Hematopoietic multipotent progenitor cell (in vitro differentiated cells): ENCODE data around the gene CPNE4. TPM values are rescaled to one million over a fixed set of nuclear protein-coding genes. Genes with fewer than 3 reads are reported as not detected.
A peak's percentile ranks its signal among the peaks of the same experiment; 100 is the strongest.

Experiments used
- DNase-seq, 3 donors: peaks; one replicate each; pipeline ENCODE4 v3.0.0-alpha.2; 2011 to 2015; ENCODE audit warnings: low read depth in 2 of 3, low spot score in 2 of 3
- total RNA-seq: library from RNA; depleted of rRNA; stranded (reverse); fragments of >200 nt; gene quantifications from one replicate; pipeline ENCODE4 v1.2.3, GENCODE V29; 2012

CPNE4 gene
- total RNA-seq, 1 donor, result not detected

DNA sequence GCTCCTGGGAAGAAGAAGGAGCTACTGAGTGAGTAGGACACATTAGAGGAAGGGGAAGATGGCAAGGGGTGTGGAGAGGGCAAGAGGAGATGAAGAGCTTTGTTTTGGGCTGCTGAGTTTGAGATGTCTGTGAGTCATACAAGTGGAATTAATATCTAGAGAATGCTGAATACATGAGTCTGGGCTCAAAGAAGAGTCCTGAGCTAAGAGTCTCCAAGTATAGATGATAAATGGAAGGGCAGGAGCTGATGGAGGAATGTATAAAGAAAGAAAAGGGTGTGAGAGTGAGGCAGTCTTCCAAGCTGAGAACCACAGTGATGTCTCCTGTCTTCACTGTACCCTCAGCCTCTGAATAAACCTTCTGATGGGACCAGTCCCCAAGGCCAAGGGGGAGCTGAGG is 326.6 kb downstream of the CPNE4 start:
- no peak for DNase-seq

DNA sequence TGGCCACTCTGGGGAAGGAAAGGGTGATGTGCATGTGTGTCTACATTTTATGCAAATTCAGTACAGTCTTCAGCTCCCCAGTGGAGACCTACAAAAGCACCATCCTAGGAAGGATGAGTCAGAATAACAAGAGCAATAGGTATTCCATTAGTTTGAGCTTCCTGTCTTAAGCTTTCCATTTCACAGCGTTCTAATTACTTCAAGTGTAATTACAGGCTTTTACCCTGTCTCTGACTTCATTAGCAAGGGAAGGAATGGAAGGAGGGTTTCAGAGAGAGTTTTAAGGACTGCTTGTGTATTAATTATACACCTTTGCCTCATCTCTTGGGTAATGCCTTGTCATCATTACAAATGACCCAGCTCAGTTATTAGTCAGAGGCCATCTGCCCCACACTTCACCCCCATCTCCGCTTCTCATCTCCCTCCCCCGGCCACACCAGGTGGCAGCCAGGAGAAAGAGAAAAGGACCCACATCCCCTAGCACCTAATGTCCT is 329.2 kb downstream of the CPNE4 start:
- no peak for DNase-seq

DNA sequence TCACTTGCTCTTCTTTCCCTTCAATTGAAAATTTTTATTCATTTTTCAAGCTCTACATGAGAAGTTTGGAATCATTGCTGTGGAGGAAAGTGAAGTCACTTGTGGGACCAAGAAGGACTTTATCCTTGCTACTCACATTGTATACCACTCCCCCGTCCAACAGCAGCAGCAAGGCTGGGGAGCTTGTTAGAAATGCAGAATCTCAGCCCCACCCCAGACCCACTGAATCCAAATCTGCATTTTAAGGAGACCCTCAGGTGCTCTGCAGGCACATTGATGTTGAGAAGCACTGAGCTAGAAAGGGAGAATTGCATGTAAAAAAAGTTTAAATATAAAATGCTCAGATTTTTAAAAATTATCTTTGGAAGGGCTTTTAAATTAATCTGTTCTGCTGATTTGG is 329.7 kb downstream of the CPNE4 start:
- no peak for DNase-seq

DNA sequence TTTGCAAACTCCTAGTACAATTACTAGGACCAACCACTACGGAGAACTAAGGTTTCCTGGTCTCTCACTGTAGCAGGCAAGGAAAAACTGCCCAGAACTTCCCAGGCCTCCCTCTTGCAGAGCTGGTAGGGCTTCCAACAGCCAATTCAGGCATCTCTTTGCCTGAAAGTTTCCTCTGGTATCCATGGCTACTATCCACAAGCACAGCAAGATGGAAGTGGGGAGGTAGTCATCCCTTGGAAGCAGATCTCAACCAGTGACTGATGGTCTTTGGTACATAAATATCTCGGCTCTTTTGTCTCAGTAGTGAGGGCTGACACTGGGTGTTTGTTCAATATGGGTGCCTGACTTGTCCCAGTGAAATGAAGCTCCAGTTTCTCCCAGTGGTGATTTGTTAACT is 330.7 kb downstream of the CPNE4 start:
- no peak for DNase-seq

DNA sequence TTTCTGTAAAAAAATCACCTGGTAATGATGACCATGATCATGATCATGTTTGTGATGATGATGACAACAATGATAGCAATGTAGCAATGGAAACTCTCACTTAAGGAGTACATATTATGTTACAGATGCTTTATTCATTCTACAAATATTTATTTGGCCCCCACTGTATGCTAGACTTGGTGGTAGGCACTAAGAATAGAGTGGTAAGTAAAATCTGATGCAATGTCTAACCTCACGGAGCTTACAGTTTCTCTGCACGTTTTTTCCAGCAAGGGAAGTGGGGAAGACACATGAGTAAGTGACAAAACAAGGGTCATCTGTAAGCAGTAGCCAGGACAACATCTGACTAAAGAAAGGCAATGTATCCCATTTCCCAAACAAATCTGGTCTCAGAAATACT is 332.7 kb downstream of the CPNE4 start:
- DNase-seq, result no peak

DNA sequence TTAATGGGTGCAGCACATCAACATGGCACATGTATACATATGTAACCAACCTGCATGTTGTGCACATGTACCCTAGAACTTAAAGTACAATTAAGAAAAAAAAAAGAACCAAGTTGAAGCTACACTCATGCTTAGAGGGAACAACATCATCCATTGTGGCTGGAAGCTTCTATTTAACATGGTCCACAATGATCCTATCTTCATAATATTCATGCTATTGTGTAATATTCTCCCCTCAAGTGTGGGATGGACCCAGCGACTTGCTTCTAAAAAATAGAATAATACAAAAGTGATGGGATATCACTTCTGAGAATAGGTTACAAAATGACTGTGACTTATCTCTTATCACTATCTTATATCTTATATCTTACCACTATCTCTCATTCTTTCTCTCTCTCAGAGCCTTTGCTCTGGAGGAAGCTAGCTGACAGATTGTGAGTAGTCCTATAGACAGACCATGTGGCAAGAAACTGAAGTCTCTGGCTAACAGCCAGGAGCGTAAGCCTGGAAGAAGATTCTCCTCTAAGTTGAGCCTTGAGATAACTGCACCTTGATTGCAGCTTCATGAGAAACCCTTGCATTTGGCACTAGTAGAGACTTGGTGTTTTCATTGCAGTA is 333.6 kb downstream of the CPNE4 start:
- no peak for DNase-seq

DNA sequence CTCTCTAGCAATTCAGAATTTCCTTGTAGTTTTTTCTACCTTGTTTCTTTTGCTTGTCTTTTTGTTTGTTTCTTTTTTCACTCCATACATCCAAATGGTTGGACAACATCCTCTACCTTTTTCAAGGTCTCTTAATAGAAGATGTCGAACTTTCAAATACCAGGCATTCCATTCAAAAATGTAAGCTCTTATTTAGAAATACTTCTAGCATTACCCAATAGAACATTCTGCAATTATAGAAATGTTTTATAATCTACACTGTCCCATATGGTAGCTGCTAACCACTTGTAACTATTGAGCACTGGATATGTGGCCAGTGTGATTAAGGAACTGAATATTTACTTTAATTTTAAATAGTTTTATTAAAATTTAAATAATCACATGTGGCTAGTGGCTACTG is 335.8 kb downstream of the CPNE4 start:
- DNase-seq, result no peak

DNA sequence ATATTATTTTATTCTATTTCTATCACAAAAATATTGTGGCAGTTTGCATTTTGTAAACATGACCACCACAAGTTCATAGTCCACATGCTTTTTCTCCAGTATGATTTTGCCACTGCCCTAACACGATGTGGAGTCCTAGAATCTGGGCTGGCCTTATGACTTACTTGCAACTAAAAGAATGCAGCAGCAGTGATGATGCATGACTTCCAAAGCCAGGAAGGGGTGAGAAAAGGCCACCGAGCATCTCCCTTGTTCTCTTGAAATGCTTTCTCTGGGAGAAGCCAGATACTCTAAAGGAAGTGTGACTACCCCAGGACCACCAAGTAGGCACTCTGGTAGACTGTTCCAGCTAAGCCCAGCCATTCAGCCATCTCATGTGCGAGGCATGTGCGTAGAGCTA is 340.4 kb downstream of the CPNE4 start:
- DNase-seq, result no peak

DNA sequence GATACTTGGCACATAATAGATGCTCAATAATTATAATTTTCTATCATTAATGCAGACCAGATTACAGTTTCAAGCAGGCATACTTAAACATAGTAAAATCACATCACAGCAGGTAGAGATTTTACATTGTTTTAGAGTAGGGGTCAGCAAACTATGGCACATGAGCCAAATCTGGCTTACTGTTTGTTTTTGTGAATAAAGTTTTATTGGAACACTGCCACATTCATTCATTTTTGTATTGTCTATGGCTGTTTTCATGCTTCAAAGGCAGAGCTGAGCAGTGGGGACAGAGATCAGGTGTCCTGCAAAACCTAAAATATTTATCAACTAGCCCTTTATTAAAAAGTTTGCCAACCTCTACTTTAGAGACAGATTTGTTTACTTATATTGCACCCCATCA is 342.5 kb downstream of the CPNE4 start:
- no peak for DNase-seq

DNA sequence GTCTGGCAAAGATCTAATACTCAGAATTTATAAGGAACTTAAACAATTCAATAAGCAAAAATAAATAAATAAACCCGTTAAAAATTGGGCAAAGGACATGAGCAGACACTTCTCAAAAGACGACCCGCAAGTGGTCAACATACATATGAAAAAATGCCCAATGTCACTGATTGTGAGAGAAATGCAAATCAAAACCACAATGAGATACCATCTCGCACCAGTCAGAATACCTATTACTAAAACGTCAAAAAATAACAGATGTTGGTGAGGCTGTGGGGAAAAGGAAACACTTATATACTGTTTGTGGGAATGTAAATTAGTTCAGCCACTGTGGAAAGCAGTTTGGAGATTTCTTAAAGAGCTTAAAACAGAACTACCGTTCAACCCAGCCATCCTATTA is 344.0 kb downstream of the CPNE4 start:
- DNase-seq, result no peak

DNA sequence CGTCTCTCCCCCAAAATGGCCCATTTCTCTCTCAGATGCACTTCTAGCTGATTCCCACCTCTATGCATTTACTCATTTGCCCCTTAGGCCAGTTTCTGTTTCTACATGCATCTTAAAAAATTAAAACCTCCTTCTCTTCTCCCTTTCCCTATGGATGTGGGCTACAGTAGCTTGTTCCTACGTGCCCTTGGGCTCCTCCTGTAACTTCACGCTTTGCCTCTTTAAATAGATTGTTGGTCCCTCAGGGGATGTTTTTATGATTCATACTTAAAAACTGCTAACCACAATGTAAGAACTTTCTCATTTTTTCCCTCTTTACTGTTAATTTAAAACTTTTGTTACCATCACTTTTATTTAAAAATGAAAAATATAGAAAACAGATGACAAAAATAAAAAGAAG is 346.4 kb downstream of the CPNE4 start:
- no peak for DNase-seq

DNA sequence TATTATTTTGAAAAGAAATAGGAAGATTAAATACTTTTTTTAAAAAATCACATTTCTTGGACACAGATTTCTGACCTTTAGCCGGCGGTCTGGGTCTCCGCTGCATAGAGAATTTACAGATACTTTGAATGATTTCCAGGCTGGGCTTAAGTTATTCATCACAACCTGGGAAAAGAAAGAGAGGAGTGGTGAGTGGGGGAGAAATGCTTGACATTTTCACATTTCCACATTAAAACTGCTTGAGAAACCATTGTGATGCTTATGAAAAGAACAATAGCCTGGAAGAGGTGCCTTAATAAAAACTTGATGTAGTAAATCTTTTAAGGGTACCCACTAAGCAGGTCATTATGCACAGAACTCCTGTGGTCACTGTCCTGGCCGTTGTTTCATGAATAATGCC is 365.2 kb downstream of the CPNE4 start:
- no peak for DNase-seq

DNA sequence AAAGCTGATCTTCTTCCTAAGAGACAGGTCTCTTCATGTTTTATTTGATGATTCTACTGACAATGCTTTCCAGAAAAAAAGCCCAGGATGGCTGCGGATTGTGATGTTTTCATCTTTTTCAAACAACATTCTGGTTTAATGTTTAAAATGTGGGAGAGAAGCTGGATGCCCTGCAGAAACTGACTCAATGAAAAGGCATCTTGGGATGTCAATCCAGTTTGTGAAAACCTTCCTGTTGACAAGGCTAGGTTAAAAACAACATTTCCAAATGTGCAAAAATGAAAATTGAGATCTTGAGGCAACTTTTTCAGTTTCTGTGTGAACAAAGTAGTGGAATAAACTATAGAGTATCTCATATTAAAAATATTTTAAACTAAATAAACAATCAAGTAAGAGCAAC is 376.0 kb downstream of the CPNE4 start:
- DNase-seq, result no peak

DNA sequence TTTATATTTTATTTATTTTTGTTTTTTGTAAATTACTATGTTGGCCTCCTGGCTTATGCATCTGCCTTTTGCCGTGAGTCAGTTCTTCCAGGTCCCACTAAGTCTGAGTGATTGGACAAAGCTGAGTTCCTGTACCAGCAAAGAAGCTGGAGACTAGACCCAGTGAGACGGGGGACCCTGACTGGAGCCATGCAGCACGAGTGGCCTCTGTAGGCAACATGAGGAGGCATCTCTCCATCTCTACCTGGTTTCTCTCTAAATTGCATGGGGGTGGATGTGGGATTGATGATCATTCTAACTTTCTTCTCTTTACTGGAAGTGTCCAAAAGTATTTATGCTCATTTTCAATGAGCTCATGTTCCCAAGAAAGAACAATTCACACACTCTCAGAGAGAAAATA is 376.7 kb downstream of the CPNE4 start:
- no peak for DNase-seq

DNA sequence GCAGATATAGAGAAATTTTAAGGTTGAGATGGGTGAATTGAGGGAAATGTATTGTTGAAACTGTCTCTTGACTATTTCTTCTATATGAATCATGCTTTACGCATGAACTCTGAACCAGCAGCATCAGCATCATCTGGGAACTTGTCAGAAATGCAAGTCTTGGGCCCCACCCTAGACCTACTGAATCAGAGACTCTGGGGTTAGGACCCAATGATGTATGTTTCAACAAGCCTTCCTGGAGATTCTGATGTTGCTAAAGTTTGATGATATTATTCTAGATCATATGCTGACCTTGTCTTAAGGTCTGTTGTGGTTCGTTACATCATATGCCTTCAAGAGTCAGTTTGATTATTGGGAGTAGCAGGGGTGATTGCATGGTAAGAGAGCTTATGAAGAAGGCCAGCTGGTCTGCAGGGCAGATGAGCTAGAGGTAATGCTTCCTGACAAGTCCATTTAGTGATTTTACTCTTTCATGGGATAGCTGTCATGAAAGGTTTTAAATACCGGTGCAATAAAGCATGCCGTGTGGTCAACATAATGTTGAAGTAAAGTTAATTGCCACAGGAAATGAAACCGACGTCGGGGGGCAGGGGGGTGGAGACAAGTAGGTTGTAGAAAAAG is 379.6 kb downstream of the CPNE4 start:
- DNase-seq, result no peak

DNA sequence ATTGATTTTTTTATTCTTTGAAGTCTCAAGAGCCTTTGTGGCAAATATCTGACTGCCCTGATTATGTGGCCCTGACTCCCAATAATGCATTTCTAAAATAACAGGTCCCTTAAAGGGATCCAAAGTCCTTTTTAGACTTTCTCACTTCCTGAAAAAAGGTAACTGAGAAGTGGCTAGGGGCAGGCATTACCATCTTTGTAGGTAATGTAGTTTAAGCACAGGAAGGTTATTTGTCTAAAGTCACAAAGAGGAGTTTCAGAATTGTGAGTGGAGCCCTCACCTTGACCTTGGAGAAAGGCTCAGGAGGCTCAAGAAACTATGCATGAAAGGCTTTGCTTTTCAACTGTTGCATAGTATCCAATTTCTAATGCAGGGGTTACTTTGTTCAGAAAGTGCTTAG is 389.2 kb downstream of the CPNE4 start:
- no peak for DNase-seq

DNA sequence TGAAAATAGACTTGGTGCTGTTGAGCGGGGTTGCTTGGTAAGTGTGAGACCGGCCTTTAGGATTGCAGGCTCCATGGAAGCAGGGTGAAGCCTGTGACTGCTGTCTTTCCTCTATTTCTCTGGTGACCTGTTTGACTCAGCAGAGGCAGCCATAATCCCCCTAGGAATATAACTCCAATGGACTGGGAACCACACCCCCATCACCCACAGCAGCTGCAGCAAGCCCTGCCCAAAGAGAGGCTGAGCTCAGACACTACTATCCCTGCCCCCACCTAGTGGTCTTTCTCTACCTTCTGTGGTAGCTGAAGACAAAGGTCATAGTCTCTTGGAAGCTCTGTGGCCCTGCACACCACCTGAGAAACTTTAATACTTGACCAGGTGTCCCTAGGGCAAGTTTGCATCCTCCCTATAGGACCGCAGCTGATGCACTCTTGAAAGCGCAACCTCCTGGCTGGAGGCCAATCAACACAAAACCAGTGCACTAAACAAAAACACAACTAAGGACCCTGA is 398.5 kb downstream of the CPNE4 start:
- DNase-seq, result no peak

DNA sequence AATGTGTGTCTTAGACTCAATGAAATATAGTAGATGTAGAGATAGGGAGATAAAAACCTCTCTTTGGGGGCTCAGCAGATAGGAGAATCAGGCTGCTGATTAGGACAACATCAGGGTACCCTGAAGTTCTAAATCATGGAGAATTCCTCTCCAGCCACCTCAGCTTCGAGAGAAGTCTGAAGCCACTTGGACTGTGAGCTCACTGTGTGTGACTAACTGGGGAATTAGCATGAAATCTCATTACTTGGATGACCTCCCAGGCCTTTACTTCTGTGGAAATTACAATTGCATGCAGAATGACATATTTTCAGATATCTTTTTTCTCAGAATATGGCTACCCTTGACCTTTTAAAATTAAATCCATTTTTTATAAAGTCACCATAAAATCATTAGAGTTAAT is 404.0 kb downstream of the CPNE4 start:
- no peak for DNase-seq

DNA sequence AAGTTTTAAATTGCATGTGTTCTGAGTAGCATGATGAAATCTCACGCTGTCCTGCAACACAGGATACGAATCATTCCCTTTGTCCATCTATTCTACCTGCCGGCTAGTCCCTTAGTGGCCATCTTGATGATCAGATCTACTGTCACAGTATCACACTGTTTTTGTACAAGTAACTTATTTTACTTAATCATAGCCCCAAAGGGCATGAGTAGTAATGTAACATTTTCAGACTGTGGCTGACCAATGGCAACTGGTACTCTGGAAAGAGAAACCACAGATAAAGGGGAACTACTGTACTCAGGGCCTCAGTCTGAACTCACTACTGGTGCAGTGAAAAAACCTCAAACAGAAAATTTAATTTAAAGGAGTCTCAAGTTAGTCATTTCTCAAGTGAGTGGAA is 404.7 kb downstream of the CPNE4 start:
- peak in 2 of 3 donors; percentile 23 to 74 for DNase-seq

DNA sequence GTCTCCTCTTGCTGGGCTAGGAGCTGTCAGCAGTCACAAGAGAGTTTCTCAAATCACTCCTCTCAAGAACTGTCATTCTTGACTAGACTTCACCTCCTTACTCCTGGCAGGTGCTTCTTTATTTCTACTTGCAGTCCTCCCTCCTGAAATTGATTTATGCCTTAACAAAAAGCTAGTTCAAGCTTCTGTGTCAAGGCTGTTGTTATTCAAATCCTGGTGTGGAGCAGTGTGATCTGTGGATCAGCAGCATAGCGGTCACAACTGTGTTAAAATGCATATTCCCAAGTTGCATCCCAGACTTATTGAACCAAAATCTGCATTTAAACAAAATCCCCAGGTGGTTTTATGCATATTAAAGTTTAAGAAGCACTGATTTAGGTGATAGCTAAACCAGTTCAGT is 411.4 kb downstream of the CPNE4 start:
- no peak for DNase-seq

DNA sequence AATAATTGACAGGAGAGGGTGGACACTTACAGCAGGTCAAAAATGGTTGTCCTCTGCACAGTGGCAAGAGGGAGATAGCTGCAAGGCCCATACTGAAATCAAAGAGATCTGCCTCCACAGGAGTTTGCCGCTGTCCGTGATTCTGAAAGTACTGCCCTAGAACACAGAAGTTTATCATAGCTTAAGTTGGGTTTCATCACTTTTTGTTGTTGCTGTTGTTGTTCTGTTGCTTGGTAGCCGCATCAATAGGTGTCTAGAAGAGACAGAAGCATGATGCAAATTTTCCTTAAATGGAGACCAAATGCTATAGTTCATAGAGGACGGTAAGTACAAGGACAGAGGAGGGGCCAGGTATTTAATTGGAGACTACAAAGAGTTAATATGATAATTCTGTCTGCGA is 412.1 kb downstream of the CPNE4 start:
- DNase-seq, result no peak

DNA sequence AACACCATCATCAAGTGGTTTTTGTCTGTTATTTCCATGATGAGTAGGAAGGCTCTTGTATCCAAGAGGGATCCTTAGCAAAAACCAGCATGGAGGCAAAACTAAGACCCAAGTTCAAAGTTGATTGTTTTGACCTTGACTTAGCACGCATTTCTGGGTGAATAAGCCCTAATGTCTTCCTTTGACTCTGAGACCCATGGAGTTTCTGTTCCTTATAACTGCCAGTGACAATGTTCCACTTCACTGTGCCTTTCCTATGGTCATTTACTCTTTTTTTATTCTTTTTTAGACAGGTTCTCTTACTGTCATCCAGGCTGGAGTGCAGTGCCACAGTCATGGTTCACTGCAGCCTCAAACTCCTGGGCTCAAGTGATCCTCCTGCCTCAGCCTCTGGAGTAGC is 413.8 kb downstream of the CPNE4 start:
- DNase-seq, result no peak

DNA sequence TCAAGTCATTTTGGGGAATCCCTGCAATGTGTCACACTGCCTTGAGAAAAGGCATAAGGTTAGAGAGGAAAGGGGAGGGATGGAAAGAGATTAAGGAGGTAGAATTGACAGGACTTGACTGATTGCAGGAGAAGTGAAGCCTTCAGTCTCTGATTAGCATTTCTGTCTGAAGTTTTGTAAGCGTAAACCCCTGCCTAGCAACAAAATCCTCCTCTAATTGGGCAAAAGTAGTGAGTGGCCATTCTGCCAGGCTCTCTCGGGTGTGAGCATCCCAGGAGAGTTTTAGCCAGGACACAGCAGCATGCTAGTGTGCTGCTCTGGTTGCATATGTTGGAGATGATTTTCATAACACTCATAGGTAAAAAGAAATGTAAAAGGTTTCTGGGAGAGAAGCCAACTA is 415.0 kb downstream of the CPNE4 start:
- DNase-seq, result no peak
